Peyer's patch (tissue), 4 donors: ENCODE measurements around the gene STAG2. TPM values are rescaled to one million over a fixed set of nuclear protein-coding genes. Genes with fewer than 3 reads are reported as not detected.

ENCODE experiments used
- DNase-seq, 3 donors: peaks; one replicate each; pipeline ENCODE4 v3.0.0-alpha.2; 2017 to 2019
- H3K27ac ChIP-seq, 4 donors: fragments of 200-600 bp; sonication (generic); one replicate each; pipeline ENCODE4 v1.5.1; 2016 to 2019
- H3K27me3 ChIP-seq, 2 donors: fragments of 200-600 bp; sonication (generic); one replicate each; pipeline ENCODE4 v1.5.1; 2019
- H3K36me3 ChIP-seq, 3 donors: fragments of 200-600 bp; sonication (generic); one replicate each; pipeline ENCODE4 v1.5.1; 2016 to 2019
- H3K4me1 ChIP-seq, 4 donors: fragments of 200-600 bp; sonication (generic); one replicate each; pipeline ENCODE4 v1.5.1; 2016 to 2019
- H3K4me3 ChIP-seq, 4 donors: fragments of 200-600 bp; sonication (generic); 1 replicate in 3 of 4; 2 replicates in 1 of 4; pipeline ENCODE4 v1.5.1; 2016 to 2019; ENCODE audit warnings: mild to moderate bottlenecking in 1 of 4
- H3K9me3 ChIP-seq, 4 donors: fragments of 200-600 bp; sonication (generic); one replicate each; pipeline ENCODE4 v1.5.1; 2016 to 2019; ENCODE audit warnings: mild to moderate bottlenecking in 1 of 4
- CTCF ChIP-seq, 6 experiments: fragments of 450-650 bp in 4 of 6; fragments of 200-600 bp in 2 of 6; sonication (generic) in 1 of 6; IDR thresholded peaks; one replicate each; pipeline ENCODE4 v1.5.1; 2017 to 2019; ENCODE audit warnings: antibody characterized with exemption in 6 of 6, mild to moderate bottlenecking in 3 of 6, moderate library complexity in 1 of 6
- POLR2A ChIP-seq, 2 donors: fragments of 450-650 bp; IDR thresholded peaks; one replicate each; pipeline ENCODE4 v1.5.1; 2017; ENCODE audit warnings: antibody characterized with exemption in 2 of 2, mild to moderate bottlenecking in 2 of 2, moderate library complexity in 2 of 2
- total RNA-seq, 4 donors: library from RNA; depleted of rRNA; stranded (reverse); fragments of >200 nt; gene quantifications; one replicate each; pipeline ENCODE4 v1.1.0, GENCODE V29; 2016

Gene STAG2
- total RNA-seq = 10 to 100 TPM; 39.6 to 83.3 (median 54.0) TPM

GRCh38 chrX:123961268-123962005 lies at the start of gene STAG2:
STAG2 (plus strand) TSS chrX:123961706; CDS start chrX:124022628, 60,922 bp downstream.
- H3K36me3 ChIP-seq = no peaks in the 10 kb centered on the region
- no peaks in the 10 kb centered on the region for H3K4me1 ChIP-seq
- peak; percentile 55 to 80 (median 66) for DNase-seq
- TF ChIP-seq POLR2A (IDR thresholded peaks at IDR 0.05) (no peak), CTCF (IDR thresholded peaks at IDR 0.05) (no peak)
- H3K27me3 ChIP-seq = no peaks in the 10 kb centered on the region
- H3K9me3 ChIP-seq = no peaks in the 10 kb centered on the region
- H3K4me3 ChIP-seq = peak within 1 kb of the TSS; percentile 53 to 87 (median 74)
- H3K27ac ChIP-seq = peak within 1 kb of the TSS; percentile 92 to 99 (median 98)

DNA sequence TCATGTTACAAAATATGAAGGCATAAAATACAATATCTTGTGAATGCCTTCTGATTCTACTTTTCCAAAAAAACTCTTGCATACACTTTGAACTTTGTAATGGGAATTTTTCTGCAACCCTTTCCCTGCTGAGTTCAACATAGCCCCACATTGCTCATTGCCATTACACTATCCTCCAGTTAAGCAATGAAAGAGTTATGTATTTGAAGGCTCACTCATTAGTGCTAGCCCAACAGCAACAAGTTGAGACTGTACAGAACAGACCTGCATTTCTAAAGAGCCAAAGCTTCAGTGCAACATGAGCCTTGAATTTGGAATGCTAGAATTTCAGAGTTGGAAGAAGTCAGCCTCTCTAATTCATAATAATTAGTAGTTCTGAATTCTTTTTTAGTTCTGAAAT lies 44.4 kb upstream of the STAG2 start:
- DNase-seq = no peak
- TF ChIP-seq CTCF (IDR thresholded peaks at IDR 0.05) (no peak), POLR2A (IDR thresholded peaks at IDR 0.05) (no peak)

DNA sequence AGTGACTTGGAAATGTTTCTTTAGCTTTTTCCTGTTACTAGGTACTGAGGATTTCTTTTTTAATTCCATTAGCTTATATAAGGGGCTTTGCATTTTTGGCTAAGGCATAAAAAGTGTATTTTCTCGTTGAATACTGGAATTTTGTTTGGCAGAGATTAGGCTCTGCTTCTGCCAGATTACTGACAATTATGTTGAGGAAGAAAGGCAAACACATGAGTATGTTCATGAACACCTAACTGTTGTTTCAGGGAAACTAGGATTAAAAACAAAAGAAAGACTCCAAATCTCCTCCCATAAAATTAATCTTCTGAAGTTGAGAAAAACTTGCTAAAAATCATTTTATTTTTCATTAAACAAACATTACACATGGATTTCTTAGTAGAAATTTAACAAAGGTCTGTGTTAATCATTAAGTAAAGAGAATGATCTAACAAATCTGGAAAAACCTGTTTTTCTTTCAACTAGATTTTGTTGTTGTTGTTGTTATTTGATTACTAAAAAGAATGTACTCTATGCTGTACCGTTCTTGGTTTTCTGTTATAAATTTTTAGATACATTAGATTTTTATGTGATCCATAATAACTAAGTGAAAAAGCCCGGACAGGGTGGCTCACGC lies 43.3 kb upstream of the STAG2 start:
- no peak for DNase-seq
- Histone ChIP-seq H3K27ac (no peak overlapping the region), H3K4me1 (no peaks in the 10 kb centered on the region), H3K4me3 (no peak overlapping the region), H3K9me3 (no peaks in the 10 kb centered on the region), H3K36me3 (no peaks in the 10 kb centered on the region), H3K27me3 (no peaks in the 10 kb centered on the region)
- TF ChIP-seq POLR2A (IDR thresholded peaks at IDR 0.05) = no peak
- TF ChIP-seq CTCF (IDR thresholded peaks at IDR 0.05) = no peak

More for the DNA sequence above, 44.4 kb upstream of the STAG2 start:
- Histone ChIP-seq H3K4me3 (no peak overlapping the region), H3K4me1 (no peaks in the 10 kb centered on the region), H3K36me3 (no peaks in the 10 kb centered on the region), H3K9me3 (no peaks in the 10 kb centered on the region), H3K27me3 (no peaks in the 10 kb centered on the region), H3K27ac (no peak overlapping the region)

- H3K27ac ChIP-seq = no peak overlapping the region
- no peaks in the 10 kb centered on the region for H3K9me3 ChIP-seq
- DNase-seq = no peak
- TF ChIP-seq CTCF (IDR thresholded peaks at IDR 0.05) = no peak
- TF ChIP-seq POLR2A (IDR thresholded peaks at IDR 0.05) = no peak
- H3K27me3 ChIP-seq = no peaks in the 10 kb centered on the region
- no peaks in the 10 kb centered on the region for H3K4me1 ChIP-seq
- no peaks in the 10 kb centered on the region for H3K36me3 ChIP-seq
- H3K4me3 ChIP-seq = no peak overlapping the region
Measured at GRCh38 chrX:123920105-123920785, 41.3 kb upstream of the STAG2 start.

DNA sequence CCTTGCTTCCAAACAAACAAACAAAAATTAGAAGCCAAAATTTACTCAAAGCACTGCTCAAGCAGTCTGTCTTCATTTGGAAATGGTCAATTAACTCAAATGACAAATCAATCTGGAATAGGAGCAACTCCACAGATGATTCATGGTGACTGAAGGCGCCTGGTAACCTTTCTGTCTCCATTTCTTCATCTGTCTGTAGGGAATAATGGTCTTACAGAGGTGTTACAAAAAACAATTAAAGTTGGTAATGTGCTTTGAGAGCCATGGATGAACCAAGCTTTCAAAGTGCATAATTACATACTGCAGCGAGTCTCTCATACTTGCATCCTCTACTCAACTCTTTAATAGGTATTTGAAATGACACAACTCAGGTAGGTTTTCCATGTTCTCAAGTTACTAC lies 38.3 kb upstream of the STAG2 start:
- Histone ChIP-seq H3K27ac (no peak overlapping the region), H3K4me1 (no peaks in the 10 kb centered on the region), H3K4me3 (no peak overlapping the region), H3K9me3 (no peaks in the 10 kb centered on the region), H3K36me3 (no peaks in the 10 kb centered on the region), H3K27me3 (no peaks in the 10 kb centered on the region)
- no peak for DNase-seq
- TF ChIP-seq CTCF (IDR thresholded peaks at IDR 0.05) (no peak), POLR2A (IDR thresholded peaks at IDR 0.05) (no peak)
